MM.1S (cell line): ENCODE results near the gene PTPRG.

Experiments
- EZH2 ChIP-seq: fragments of 300-600 bp; sonication (generic); optimal IDR thresholded peaks from 2 replicates; pipeline ENCODE3; 2017; ENCODE audit warnings: low read depth, mild to moderate bottlenecking, antibody characterized with exemption, low read length, mixed read lengths
- EZH2phosphoT487 ChIP-seq: fragments of 300-600 bp; sonication (generic); IDR thresholded peaks from 2 replicates; pipeline ENCODE4 v1.6.1; 2018; ENCODE audit warnings: antibody characterized with exemption, low read length
- TF ChIP-seq, protein P1 (sequence below): fragments of 300-600 bp; sonication (generic); IDR thresholded peaks from 2 replicates; pipeline ENCODE4 v1.5.1; 2016; ENCODE audit warnings: antibody characterized with exemption, low read length, mixed read lengths

- TF ChIP-seq EZH2 (no peak), EZH2phosphoT487 (no peak)
- TF ChIP-seq, protein P1, sequence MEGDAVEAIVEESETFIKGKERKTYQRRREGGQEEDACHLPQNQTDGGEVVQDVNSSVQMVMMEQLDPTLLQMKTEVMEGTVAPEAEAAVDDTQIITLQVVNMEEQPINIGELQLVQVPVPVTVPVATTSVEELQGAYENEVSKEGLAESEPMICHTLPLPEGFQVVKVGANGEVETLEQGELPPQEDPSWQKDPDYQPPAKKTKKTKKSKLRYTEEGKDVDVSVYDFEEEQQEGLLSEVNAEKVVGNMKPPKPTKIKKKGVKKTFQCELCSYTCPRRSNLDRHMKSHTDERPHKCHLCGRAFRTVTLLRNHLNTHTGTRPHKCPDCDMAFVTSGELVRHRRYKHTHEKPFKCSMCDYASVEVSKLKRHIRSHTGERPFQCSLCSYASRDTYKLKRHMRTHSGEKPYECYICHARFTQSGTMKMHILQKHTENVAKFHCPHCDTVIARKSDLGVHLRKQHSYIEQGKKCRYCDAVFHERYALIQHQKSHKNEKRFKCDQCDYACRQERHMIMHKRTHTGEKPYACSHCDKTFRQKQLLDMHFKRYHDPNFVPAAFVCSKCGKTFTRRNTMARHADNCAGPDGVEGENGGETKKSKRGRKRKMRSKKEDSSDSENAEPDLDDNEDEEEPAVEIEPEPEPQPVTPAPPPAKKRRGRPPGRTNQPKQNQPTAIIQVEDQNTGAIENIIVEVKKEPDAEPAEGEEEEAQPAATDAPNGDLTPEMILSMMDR: no peak
Observed at GRCh38 chr3:61650719-61651410, 89.5 kb downstream of the PTPRG start.
